ENCODE data around the gene HMX2.

HMX2 gene

DNA sequence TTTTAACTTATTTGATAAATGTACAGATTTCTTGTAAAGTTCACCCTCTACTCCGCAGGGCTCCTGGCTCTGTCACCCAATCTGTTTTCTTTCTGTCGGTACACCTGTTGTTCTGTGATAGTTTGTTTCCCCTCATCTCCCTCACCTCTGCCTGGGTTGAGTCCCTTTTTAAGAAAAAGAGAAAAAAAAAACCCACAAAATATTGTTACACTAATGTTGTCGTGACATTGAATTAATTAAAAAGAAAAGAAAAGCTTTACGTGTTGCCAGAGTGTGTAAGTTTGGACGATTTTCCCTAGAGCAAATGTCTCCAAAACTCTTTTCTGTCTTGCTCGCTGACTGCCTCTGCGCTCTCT, 8.8 kb upstream of the HMX2 start:
- Histone ChIP-seq H3K9me3 (ENCODE audit: control insufficient read depth, low read length) (no peaks in the 10 kb centered on the region), H3K4me3 (ENCODE audit: insufficient read depth, low read depth, low read length, poor library complexity, severe bottlenecking) (no peak overlapping the region)

DNA sequence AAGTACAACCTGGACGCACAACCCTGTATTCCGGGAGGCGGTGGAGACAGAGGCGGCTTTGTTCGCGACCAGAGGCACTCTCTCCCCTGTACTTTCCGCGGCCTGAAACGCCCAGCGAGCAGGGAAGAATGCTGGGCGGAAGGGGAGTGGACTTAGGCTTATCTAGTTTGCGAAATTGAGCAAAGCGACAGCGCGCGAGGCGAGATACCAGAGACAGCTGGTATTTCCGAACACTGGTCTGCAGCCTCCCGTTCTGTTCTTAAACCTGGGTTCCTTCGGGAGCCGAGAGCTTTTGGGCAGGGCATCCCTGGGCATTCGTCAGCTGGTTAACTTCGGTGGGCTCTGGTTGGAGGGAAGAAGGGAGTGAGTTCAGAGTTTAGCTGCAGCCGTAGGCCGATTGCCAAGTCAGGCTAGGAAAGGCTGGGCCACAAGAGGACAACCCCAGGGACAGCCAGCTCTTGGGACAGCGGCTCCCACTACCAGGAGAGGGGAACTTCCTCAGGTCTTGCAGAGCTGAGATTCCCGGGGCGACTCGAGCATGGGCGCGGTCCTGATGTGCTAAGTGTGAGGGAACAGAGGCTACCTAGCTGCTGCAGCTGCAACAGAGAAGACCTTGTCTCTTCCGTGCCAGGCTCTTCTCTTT, 8.3 kb upstream of the HMX2 start:
- DNase-seq: no peak
- H3K9me3 ChIP-seq (ENCODE audit: control insufficient read depth, low read length): no peaks in the 10 kb centered on the region
- H3K4me1 ChIP-seq (ENCODE audit: control insufficient read depth, insufficient read depth, low read length, poor library complexity, severe bottlenecking): peaks cover 61% of the 10 kb centered on the region
- peaks cover 90% of the 10 kb centered on the region for H3K27me3 ChIP-seq (replicated peaks; ENCODE audit: control insufficient read depth, insufficient read depth, low read length, poor library complexity, severe bottlenecking)
- H3K4me3 ChIP-seq (ENCODE audit: insufficient read depth, low read depth, low read length, poor library complexity, severe bottlenecking): no peak overlapping the region
- H3K36me3 ChIP-seq (ENCODE audit: control insufficient read depth, insufficient read depth, low read length): no peaks in the 10 kb centered on the region
- no peak overlapping the region for H3K27ac ChIP-seq (ENCODE audit: insufficient read depth, low read length, poor library complexity, severe bottlenecking)

More for the DNA sequence above, 8.8 kb upstream of the HMX2 start:
- Histone ChIP-seq H3K27me3 (replicated peaks; ENCODE audit: control insufficient read depth, insufficient read depth, low read length, poor library complexity, severe bottlenecking) (peaks cover 92% of the 10 kb centered on the region), H3K36me3 (ENCODE audit: control insufficient read depth, insufficient read depth, low read length) (no peaks in the 10 kb centered on the region), H3K4me1 (ENCODE audit: control insufficient read depth, insufficient read depth, low read length, poor library complexity, severe bottlenecking) (peaks cover 61% of the 10 kb centered on the region), H3K27ac (ENCODE audit: insufficient read depth, low read length, poor library complexity, severe bottlenecking) (no peak overlapping the region)
- no peak for DNase-seq

DNA sequence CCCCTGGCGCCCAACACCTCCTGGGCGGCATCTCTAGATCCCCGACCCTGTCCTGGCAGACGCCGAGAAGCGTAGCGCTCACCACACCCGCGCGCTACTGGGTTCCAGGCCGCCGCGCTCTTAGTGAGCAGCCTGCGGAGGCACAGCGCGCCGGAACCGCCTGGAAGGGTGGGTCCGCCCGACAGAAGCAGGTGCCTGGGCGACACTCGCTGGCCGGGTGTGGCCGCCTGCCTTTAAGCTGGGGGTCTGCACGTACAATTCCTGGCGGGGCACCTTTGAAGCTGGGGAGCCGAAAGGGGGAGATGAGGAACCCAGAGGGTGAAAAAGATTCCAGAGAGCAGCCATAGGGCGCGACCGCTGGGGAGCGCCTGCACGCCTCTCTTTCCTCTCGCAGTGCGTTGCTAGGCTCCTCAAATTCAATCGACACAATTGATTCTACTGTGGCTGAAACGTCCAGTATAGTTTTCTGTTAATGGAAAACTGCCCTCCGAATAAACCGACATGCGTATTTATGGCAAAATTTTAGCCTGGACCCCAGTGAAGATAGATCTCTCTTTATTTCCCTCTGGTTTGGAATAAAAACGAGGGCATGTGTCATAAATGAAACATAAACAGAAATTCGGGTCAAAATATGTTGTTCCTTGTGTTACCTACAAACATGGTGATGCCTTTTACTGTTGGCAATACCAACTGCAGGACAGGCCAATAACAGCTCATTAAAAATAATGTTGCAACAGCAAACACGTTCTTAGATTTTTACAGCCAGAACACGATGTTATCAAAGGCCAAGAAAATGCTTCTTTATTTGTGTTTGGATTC, 7.6 kb upstream of the HMX2 start:
- Histone ChIP-seq H3K36me3 (ENCODE audit: control insufficient read depth, insufficient read depth, low read length) (no peaks in the 10 kb centered on the region), H3K9me3 (ENCODE audit: control insufficient read depth, low read length) (no peaks in the 10 kb centered on the region), H3K4me3 (ENCODE audit: insufficient read depth, low read depth, low read length, poor library complexity, severe bottlenecking) (no peak overlapping the region), H3K27ac (ENCODE audit: insufficient read depth, low read length, poor library complexity, severe bottlenecking) (no peak overlapping the region), H3K4me1 (ENCODE audit: control insufficient read depth, insufficient read depth, low read length, poor library complexity, severe bottlenecking) (peaks cover 61% of the 10 kb centered on the region), H3K27me3 (replicated peaks; ENCODE audit: control insufficient read depth, insufficient read depth, low read length, poor library complexity, severe bottlenecking) (peaks cover 90% of the 10 kb centered on the region)
- DNase-seq: no peak

DNA sequence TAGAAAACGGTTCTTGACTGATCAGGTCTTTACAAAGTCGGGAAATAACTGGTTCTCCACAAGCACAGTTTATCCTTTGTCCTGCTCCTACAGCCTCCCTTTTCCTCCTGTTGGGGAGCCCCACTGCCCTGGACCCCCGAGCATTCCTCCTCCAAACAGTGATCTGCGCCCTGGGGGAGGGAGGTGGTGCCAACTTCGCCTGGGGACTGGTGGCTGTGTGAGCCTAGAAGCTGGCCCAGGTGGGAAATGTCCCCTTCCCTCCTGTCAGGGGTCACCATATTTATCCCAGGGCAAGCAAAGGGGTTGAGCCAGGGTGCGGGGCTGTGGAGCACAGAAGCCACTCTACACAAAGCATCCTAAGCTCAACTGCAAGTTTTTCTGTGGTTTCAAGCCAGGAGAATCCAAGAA, 6.9 kb upstream of the HMX2 start:
- no peaks in the 10 kb centered on the region for H3K9me3 ChIP-seq (ENCODE audit: control insufficient read depth, low read length)
- no peak overlapping the region for H3K27ac ChIP-seq (ENCODE audit: insufficient read depth, low read length, poor library complexity, severe bottlenecking)
- DNase-seq: no peak
- peaks cover 90% of the 10 kb centered on the region for H3K27me3 ChIP-seq (replicated peaks; ENCODE audit: control insufficient read depth, insufficient read depth, low read length, poor library complexity, severe bottlenecking)
- H3K4me1 ChIP-seq (ENCODE audit: control insufficient read depth, insufficient read depth, low read length, poor library complexity, severe bottlenecking): peaks cover 62% of the 10 kb centered on the region
- no peaks in the 10 kb centered on the region for H3K36me3 ChIP-seq (ENCODE audit: control insufficient read depth, insufficient read depth, low read length)
- no peak overlapping the region for H3K4me3 ChIP-seq (ENCODE audit: insufficient read depth, low read depth, low read length, poor library complexity, severe bottlenecking)

DNA sequence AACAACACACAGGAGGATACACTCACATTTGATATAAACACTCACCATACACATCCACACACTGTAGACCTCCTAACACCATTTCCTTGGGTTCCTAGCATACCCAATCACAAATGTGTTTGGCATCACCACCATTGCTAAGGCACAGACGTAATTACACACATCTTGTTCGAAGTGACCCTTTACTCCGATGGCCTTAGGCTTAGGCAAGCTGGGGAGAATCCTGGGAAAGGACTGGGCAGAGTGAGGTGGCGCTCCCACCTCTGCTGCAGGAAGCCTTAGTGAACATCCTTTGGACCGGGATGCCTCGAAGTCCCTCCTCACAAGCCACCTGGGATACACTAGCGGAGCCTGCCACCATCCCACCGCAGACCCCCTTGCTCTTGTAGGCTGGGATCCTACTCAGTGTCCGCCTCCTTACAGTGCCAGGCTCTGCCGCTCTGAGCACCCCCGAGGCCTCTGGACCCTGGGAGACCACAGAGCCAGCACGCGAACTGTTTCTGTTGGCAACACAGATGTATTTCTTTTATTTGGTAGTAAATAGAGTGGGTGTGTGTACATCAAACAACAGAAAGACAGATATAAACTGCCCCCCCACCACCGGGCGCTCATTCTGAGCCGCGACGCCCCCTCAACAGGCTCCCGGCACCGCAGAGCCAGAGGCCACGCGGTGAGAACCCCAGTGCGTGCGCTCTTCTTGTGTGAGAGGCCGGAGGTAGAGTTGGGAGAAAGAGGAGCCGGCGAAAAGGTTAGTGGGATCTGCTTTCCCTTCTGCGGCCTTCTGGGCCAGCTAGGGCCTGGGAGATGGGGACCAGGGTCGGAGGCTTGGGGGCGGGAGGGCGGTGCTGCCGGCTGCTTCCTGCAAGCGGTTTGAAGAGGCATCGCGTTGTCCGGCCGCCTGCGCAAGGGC, 5.9 kb upstream of the HMX2 start:
- H3K4me3 ChIP-seq (ENCODE audit: insufficient read depth, low read depth, low read length, poor library complexity, severe bottlenecking): no peak overlapping the region
- no peaks in the 10 kb centered on the region for H3K36me3 ChIP-seq (ENCODE audit: control insufficient read depth, insufficient read depth, low read length)
- DNase-seq: no peak
- H3K27me3 ChIP-seq (replicated peaks; ENCODE audit: control insufficient read depth, insufficient read depth, low read length, poor library complexity, severe bottlenecking): peaks cover 91% of the 10 kb centered on the region
- no peak overlapping the region for H3K27ac ChIP-seq (ENCODE audit: insufficient read depth, low read length, poor library complexity, severe bottlenecking)
- peaks cover 63% of the 10 kb centered on the region for H3K4me1 ChIP-seq (ENCODE audit: control insufficient read depth, insufficient read depth, low read length, poor library complexity, severe bottlenecking)
- H3K9me3 ChIP-seq (ENCODE audit: control insufficient read depth, low read length): no peaks in the 10 kb centered on the region

DNA sequence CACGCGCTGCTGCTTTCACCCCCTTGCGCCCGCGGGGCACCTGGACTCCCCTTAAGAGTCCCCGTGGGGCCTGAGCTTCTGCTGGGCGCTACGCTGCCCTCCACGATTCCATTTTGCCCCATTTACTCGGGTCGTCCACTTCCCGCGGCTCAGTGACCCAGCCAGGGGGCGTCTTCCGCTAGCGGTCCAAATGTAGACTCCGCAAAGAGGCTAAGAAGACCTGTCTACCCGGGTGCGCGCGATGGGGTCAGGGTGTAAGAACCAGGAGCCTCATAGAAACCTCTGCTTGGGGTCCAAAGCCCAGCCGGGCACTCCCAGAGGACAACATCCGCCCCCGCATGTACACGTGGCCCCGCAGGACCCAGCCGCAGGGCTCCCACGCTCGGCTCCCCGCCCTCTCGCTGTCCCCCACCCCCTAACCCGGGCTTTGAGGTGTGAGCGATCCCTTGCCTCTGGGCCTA, 5.2 kb upstream of the HMX2 start:
- H3K27me3 ChIP-seq (replicated peaks; ENCODE audit: control insufficient read depth, insufficient read depth, low read length, poor library complexity, severe bottlenecking): peaks cover 91% of the 10 kb centered on the region
- no peak for DNase-seq
- H3K4me3 ChIP-seq (ENCODE audit: insufficient read depth, low read depth, low read length, poor library complexity, severe bottlenecking): peak overlapping the region; percentile 7
- no peak overlapping the region for H3K27ac ChIP-seq (ENCODE audit: insufficient read depth, low read length, poor library complexity, severe bottlenecking)
- no peaks in the 10 kb centered on the region for H3K36me3 ChIP-seq (ENCODE audit: control insufficient read depth, insufficient read depth, low read length)
- peaks cover 63% of the 10 kb centered on the region for H3K4me1 ChIP-seq (ENCODE audit: control insufficient read depth, insufficient read depth, low read length, poor library complexity, severe bottlenecking)
- no peaks in the 10 kb centered on the region for H3K9me3 ChIP-seq (ENCODE audit: control insufficient read depth, low read length)

DNA sequence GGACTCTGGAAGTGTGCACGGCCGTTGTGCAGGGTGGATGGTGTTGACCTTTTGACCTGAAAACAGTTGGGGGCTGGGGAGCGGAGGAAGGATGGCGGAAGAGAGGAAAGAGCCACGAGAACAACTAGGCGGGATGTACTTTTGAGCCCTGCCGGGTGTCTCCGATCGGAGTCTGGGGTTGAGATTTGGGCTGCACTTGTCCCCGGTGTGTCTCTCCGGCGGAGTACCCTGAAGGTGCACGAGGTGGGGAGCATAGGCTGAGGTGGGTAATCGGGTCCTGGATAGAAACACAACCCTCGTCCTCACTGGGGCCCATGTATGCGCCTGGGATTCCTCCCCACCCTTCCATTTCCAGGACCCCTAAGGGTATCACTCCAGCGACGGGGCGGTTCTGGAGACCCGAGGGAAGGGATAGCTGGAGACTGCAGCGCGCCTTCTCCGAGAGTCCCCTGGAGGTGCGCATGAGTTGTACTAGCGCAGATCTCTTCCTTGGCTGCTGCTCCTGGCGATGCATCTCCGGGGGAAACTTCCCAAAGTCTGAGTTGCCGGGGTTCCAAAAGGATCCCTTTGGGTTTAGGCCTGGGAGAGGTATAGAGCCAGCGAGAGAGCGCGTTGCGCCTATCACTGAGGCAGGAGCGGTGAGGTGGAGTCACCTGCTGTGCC, 4.6 kb upstream of the HMX2 start:
- no peaks in the 10 kb centered on the region for H3K9me3 ChIP-seq (ENCODE audit: control insufficient read depth, low read length)
- peak overlapping the region; percentile 7 for H3K4me3 ChIP-seq (ENCODE audit: insufficient read depth, low read depth, low read length, poor library complexity, severe bottlenecking)
- no peak overlapping the region for H3K27ac ChIP-seq (ENCODE audit: insufficient read depth, low read length, poor library complexity, severe bottlenecking)
- DNase-seq: no peak
- peaks cover 66% of the 10 kb centered on the region for H3K4me1 ChIP-seq (ENCODE audit: control insufficient read depth, insufficient read depth, low read length, poor library complexity, severe bottlenecking)
- peaks cover 90% of the 10 kb centered on the region for H3K27me3 ChIP-seq (replicated peaks; ENCODE audit: control insufficient read depth, insufficient read depth, low read length, poor library complexity, severe bottlenecking)
- no peaks in the 10 kb centered on the region for H3K36me3 ChIP-seq (ENCODE audit: control insufficient read depth, insufficient read depth, low read length)

DNA sequence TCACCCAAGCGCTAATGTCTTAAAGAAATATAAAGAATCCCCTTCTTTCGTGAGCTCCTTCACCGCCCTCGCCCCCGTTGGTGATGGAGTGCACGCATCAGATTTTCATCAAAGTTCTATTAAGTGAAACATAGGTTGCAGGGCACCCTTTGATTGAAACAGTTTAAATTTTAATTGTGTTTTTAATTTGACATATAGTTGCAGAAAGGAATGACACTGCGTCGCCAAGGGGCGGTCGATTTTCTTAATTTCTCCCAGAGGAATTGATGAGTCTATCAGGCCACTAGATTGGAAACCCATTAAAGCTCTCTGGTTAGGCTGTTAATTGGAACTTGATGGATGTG, 4.1 kb upstream of the HMX2 start:
- no peaks in the 10 kb centered on the region for H3K36me3 ChIP-seq (ENCODE audit: control insufficient read depth, insufficient read depth, low read length)
- H3K27ac ChIP-seq (ENCODE audit: insufficient read depth, low read length, poor library complexity, severe bottlenecking): no peak overlapping the region
- peaks cover 90% of the 10 kb centered on the region for H3K27me3 ChIP-seq (replicated peaks; ENCODE audit: control insufficient read depth, insufficient read depth, low read length, poor library complexity, severe bottlenecking)
- peaks cover 71% of the 10 kb centered on the region for H3K4me1 ChIP-seq (ENCODE audit: control insufficient read depth, insufficient read depth, low read length, poor library complexity, severe bottlenecking)
- H3K9me3 ChIP-seq (ENCODE audit: control insufficient read depth, low read length): no peaks in the 10 kb centered on the region
- DNase-seq: no peak
- no peak overlapping the region for H3K4me3 ChIP-seq (ENCODE audit: insufficient read depth, low read depth, low read length, poor library complexity, severe bottlenecking)

DNA sequence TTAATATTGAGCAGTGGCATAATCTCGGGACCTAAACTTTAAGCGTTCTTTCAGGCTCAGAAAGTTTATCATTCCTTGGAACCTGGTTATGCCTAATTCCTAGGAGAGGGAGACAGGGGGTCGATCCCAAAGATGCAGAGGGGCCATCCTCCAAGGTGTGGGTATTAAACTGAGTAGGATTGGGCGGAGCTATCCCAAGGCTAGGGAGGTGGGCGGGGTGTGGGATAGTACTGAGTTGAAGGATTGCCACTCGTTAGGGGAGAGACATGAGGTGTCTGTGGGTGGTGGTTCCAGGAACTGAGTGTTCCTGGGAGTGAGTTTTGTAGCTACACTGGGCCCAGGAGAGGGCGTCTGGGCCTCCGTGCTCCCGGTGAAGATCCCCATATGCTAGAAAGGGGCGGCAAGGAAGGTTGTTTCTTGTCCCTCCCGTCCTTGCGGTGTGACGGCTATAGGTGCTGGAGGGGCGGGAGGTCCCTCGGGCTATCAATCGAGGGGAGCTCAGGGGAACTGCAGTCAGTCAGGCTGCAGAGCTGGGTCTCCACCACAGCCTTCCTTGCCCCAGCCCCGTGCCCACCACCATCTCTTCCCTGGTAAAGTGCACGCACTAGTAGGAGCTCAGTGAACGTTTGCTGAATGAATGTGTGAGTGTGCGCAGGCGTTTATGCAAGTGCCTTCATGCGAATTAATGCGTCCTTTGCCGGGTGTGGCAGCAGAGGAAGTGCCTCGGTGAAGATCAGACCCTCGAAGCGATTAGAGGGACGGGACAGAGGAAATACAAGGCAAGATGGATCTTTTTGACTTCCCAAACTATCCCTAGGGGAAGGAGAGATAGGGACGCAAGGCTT, 3.0 kb upstream of the HMX2 start:
- no peaks in the 10 kb centered on the region for H3K9me3 ChIP-seq (ENCODE audit: control insufficient read depth, low read length)
- H3K27ac ChIP-seq (ENCODE audit: insufficient read depth, low read length, poor library complexity, severe bottlenecking): no peak overlapping the region
- H3K4me1 ChIP-seq (ENCODE audit: control insufficient read depth, insufficient read depth, low read length, poor library complexity, severe bottlenecking): peaks cover 74% of the 10 kb centered on the region
- no peak overlapping the region for H3K4me3 ChIP-seq (ENCODE audit: insufficient read depth, low read depth, low read length, poor library complexity, severe bottlenecking)
- DNase-seq: no peak
- H3K27me3 ChIP-seq (replicated peaks; ENCODE audit: control insufficient read depth, insufficient read depth, low read length, poor library complexity, severe bottlenecking): peaks cover 88% of the 10 kb centered on the region
- no peaks in the 10 kb centered on the region for H3K36me3 ChIP-seq (ENCODE audit: control insufficient read depth, insufficient read depth, low read length)
